Tongue (tissue), 2 donors: ENCODE results near the gene ASCC1. TPM values are rescaled to one million over a fixed set of nuclear protein-coding genes. Genes with fewer than 3 reads are reported as not detected.
"Not testable (repeated sequence)": the region's sequence is repeated elsewhere in the genome, so short reads cannot be mapped to it uniquely, and the experiment has no call there.

Source experiments
- DNase-seq: peaks from one replicate; pipeline ENCODE4 v3.0.0-alpha.2; 2015
- total RNA-seq: library from RNA; depleted of rRNA; stranded (reverse); fragments of >200 nt; gene quantifications from one replicate; pipeline ENCODE4 v1.2.3, GENCODE V29; 2014

Gene ASCC1
- total RNA-seq, 1 donor from 2014 or later, result 29.0 TPM

- DNase-seq, result peak; percentile 89
Observed at GRCh38 chr10:72248468-72249151, 32.5 kb upstream of the ASCC1 start.

GRCh38 chr10:72245949-72246525, 30.0 kb upstream of the ASCC1 start:
- DNase-seq, result no peak

- DNase-seq, result no peak
Observed at GRCh38 chr10:72244573-72245038, 28.5 kb upstream of the ASCC1 start.

GRCh38 chr10:72243822-72244437, 27.9 kb upstream of the ASCC1 start:
- DNase-seq, result peak; percentile 89

GRCh38 chr10:72242675-72243074, 26.6 kb upstream of the ASCC1 start:
- DNase-seq, result peak; percentile 69

GRCh38 chr10:72241691-72242252, 25.7 kb upstream of the ASCC1 start:
- no peak for DNase-seq

GRCh38 chr10:72240371-72240770, 24.3 kb upstream of the ASCC1 start:
- no peak for DNase-seq

GRCh38 chr10:72239409-72239808, 23.3 kb upstream of the ASCC1 start:
- DNase-seq, result no peak

- DNase-seq, result no peak
Observed at GRCh38 chr10:72238392-72239175, 22.5 kb upstream of the ASCC1 start.

GRCh38 chr10:72235544-72236279, 19.6 kb upstream of the ASCC1 start:
- DNase-seq, result peak; percentile 59

- DNase-seq, result no peak
Observed at GRCh38 chr10:72234560-72235095, 18.6 kb upstream of the ASCC1 start.

- DNase-seq, result no peak
Observed at GRCh38 chr10:72233621-72234020, 17.5 kb upstream of the ASCC1 start.

- DNase-seq, result no peak
Observed at GRCh38 chr10:72229261-72230251, 13.5 kb upstream of the ASCC1 start.

- no peak for DNase-seq
Observed at GRCh38 chr10:72228318-72228751, 12.3 kb upstream of the ASCC1 start.

- no peak for DNase-seq
Observed at GRCh38 chr10:72227826-72228225, 11.8 kb upstream of the ASCC1 start.

GRCh38 chr10:72226418-72227027, 10.4 kb upstream of the ASCC1 start:
- DNase-seq, result no peak

- DNase-seq, result not testable (repeated sequence)
Observed at GRCh38 chr10:72224191-72224590, 8.1 kb upstream of the ASCC1 start.

- no peak for DNase-seq
Observed at GRCh38 chr10:72223743-72224101, 7.6 kb upstream of the ASCC1 start.

- DNase-seq, result no peak
Observed at GRCh38 chr10:72221278-72221677, 5.2 kb upstream of the ASCC1 start.

GRCh38 chr10:72220637-72221036, 4.6 kb upstream of the ASCC1 start:
- no peak for DNase-seq
